Gastroesophageal sphincter (tissue), 3 donors: ENCODE results near the gene ALG1L2.

Source experiments
- CTCF ChIP-seq, 4 experiments: fragments of 200-600 bp in 2 of 4; fragments of 450-650 bp in 2 of 4; sonication (generic) in 1 of 4; IDR thresholded peaks; one replicate each; pipeline ENCODE4 v1.5.1; 2017 to 2019; ENCODE audit warnings: antibody characterized with exemption in 4 of 4, mild to moderate bottlenecking in 2 of 4, moderate library complexity in 2 of 4
- EP300 ChIP-seq: sonication (generic); formaldehyde crosslinking; IDR thresholded peaks from one replicate; pipeline ENCODE4 v1.6.1; 2017; ENCODE audit warnings: antibody characterized with exemption, mild to moderate bottlenecking
- POLR2A ChIP-seq, 2 donors: fragments of 450-650 bp; IDR thresholded peaks; one replicate each; pipeline ENCODE4 v1.6.1; 2017; ENCODE audit warnings: antibody characterized with exemption in 2 of 2, mild to moderate bottlenecking in 2 of 2, moderate library complexity in 1 of 2
- POLR2AphosphoS5 ChIP-seq: sonication (generic); formaldehyde crosslinking; IDR thresholded peaks from one replicate; pipeline ENCODE4 v1.6.1; 2017; ENCODE audit warnings: antibody characterized with exemption

- no peak for TF ChIP-seq CTCF (IDR thresholded peaks at IDR 0.05)
- TF ChIP-seq POLR2A (IDR thresholded peaks at IDR 0.05) = no peak
- no peak for TF ChIP-seq POLR2AphosphoS5
- no peak for TF ChIP-seq EP300
Measured at GRCh38 chr3:130111185-130111864, 29.7 kb downstream of the ALG1L2 start.
